Motor neuron (in vitro differentiated cells): ENCODE results near the gene KRTAP5-9. TPM values are rescaled to one million over a fixed set of nuclear protein-coding genes. Genes with fewer than 3 reads are reported as not detected.
"Not testable (repeated sequence)": the region's sequence is repeated elsewhere in the genome, so short reads cannot be mapped to it uniquely, and the experiment has no call there.

ENCODE experiments used
- ATAC-seq, 8 experiments: fragments of 200-7000 bp; cut with Tn5 transposase; replicated peaks in 6 of 8; 2 replicates each; pipeline ENCODE4 v1.8.0; 2021; ENCODE audit warnings: mild to moderate bottlenecking in 8 of 8, moderate library complexity in 8 of 8
- H3K27ac ChIP-seq, 2 donors: fragments of 250-450 bp; sonication (Bioruptor Pico); 2 replicates each; pipeline ENCODE4 v1.9.0; 2021; ENCODE audit warnings: antibody characterized with exemption in 2 of 2, mild to moderate bottlenecking in 2 of 2, moderate library complexity in 1 of 2
- H3K4me1 ChIP-seq, 2 donors: fragments of 250-450 bp; sonication (Bioruptor Pico); replicated peaks in 1 of 2; 2 replicates each; pipeline ENCODE4 v1.6.1; 2021; ENCODE audit warnings: antibody characterized with exemption in 2 of 2, mild to moderate bottlenecking in 2 of 2, moderate library complexity in 1 of 2
- H3K4me3 ChIP-seq, 5 donors: fragments of 250-450 bp; sonication (Bioruptor Pico); 2 replicates each; pipeline ENCODE4 v1.9.0; 2021; ENCODE audit warnings: antibody characterized with exemption in 5 of 5, mild to moderate bottlenecking in 5 of 5, moderate library complexity in 4 of 5
- WGBS, 10 experiments: fragments of 450-650 bp; shearing (Covaris generic); methylation state at CpG; one replicate each; pipeline ENCODE4 v1.0.0; 2022; 5-methylcytosine and 5-hydroxymethylcytosine counted together
- in situ Hi-C, 9 experiments: fragments of 400-800 bp; cut with MboI; loops; one replicate each; pipeline ENCODE4 v1.15.0; 2021; ENCODE audit warnings: low sequenced_read_pairs in 9 of 9, low pct_unique_long_range_greater_than_20kb in 2 of 9; ENCODE audit not compliant: unreplicated experiment in 9 of 9
- total RNA-seq, 8 experiments: library from RNA; unstranded; fragments of 300-600 nt; gene quantifications; 2 replicates each; pipeline versions ENCODE4 v1.2.3 to v1.2.4, GENCODE V29; 2022

KRTAP5-9 gene
- total RNA-seq, 8 experiments from 2014 or later = 0.36 to 1.2 (median 0.39) TPM; not detected in 4

- in situ Hi-C loops, H3K27ac ChIP-seq, H3K4me3 ChIP-seq, ATAC-seq: not testable (repeated sequence)
- peaks cover 7 to 14% of the 10 kb centered on the region in 2 donors for H3K4me1 ChIP-seq
- WGBS, 10 experiments = 40 to 90% (median 69%) methylated on average over 1 to 5 of the region's 39 CpGs; no CpG with 5 or more reads in 6 of the 10 experiments
Measured at GRCh38 chr11:71571101-71571850, 23.1 kb downstream of the KRTAP5-9 start.

- no peak overlapping the region for H3K27ac ChIP-seq
- WGBS, 10 experiments = 51 to 100% (median 84%) methylated on average over 1 to 9 of the region's 11 CpGs
- no peak overlapping the region for H3K4me3 ChIP-seq
- no peak for ATAC-seq
- in situ Hi-C loops = no loop called here
- peaks cover 9 to 10% of the 10 kb centered on the region in 2 donors for H3K4me1 ChIP-seq
Measured at GRCh38 chr11:71572811-71573210, 24.6 kb downstream of the KRTAP5-9 start.

GRCh38 chr11:71574418-71574817, 26.2 kb downstream of the KRTAP5-9 start:
- ATAC-seq = no peak
- in situ Hi-C loops = no loop called here
- Histone ChIP-seq H3K27ac (no peak overlapping the region), H3K4me1 (peaks cover 9 to 10% of the 10 kb centered on the region in 2 donors), H3K4me3 (no peak overlapping the region)
- WGBS, 10 experiments = 16 to 80% (median 65%) methylated on average over 1 to 3 of the region's 5 CpGs

- WGBS, 10 experiments = 33 to 81% (median 69%) methylated on average over 1 to 3 of the region's 4 CpGs; no CpG with 5 or more reads in 2 of the 10 experiments
- in situ Hi-C loops = no loop called here
Measured at GRCh38 chr11:71575723-71576424, 27.7 kb downstream of the KRTAP5-9 start.

GRCh38 chr11:71576688-71577465, 28.7 kb downstream of the KRTAP5-9 start:
- 97 to 100% methylated on average over 1 to 5 of the region's 41 CpGs; no CpG with 5 or more reads in 8 of the 10 experiments for WGBS, 10 experiments
- H3K27ac ChIP-seq, ATAC-seq, H3K4me3 ChIP-seq, in situ Hi-C loops: not testable (repeated sequence)
- H3K4me1 ChIP-seq = peaks cover 9 to 10% of the 10 kb centered on the region in 2 donors

More at GRCh38 chr11:71575723-71576424, 27.7 kb downstream of the KRTAP5-9 start:
- peak in 5 of 8 experiments; percentile 40 to 76 (median 57) for ATAC-seq
- Histone ChIP-seq H3K4me3 (no peak overlapping the region), H3K27ac (no peak overlapping the region), H3K4me1 (peaks cover 9 to 10% of the 10 kb centered on the region in 2 donors)

- no peak for ATAC-seq
- 17 to 100% (median 76%) methylated on average over 1 to 6 of the region's 7 CpGs; no CpG with 5 or more reads in 3 of the 10 experiments for WGBS, 10 experiments
- H3K4me1 ChIP-seq = peaks cover 9 to 10% of the 10 kb centered on the region in 2 donors
- no peak overlapping the region for H3K27ac ChIP-seq
- in situ Hi-C loops = no loop called here
- no peak overlapping the region for H3K4me3 ChIP-seq
Measured at GRCh38 chr11:71577469-71578004, 29.3 kb downstream of the KRTAP5-9 start.

- WGBS, 10 experiments = 67 to 75% methylated on average over 3 to 4 of the region's 7 CpGs; no CpG with 5 or more reads in 8 of the 10 experiments
- H3K4me3 ChIP-seq, H3K27ac ChIP-seq, in situ Hi-C loops: not testable (repeated sequence)
- peaks cover 9 to 10% of the 10 kb centered on the region in 2 donors for H3K4me1 ChIP-seq
- ATAC-seq = peak in 4 of 8 experiments; percentile 15 to 86 (median 52)
Measured at GRCh38 chr11:71579513-71579912, 31.3 kb downstream of the KRTAP5-9 start.

- H3K4me3 ChIP-seq = no peak overlapping the region
- 0 to 29% (median 15%) methylated on average over 2 to 7 of the region's 8 CpGs; no CpG with 5 or more reads in 1 of the 10 experiments for WGBS, 10 experiments
- H3K4me1 ChIP-seq = peaks cover 8 to 9% of the 10 kb centered on the region in 2 donors
- in situ Hi-C loops = no loop called here
- no peak overlapping the region for H3K27ac ChIP-seq
- ATAC-seq = peak; percentile 40 to 89 (median 60)
Measured at GRCh38 chr11:71580057-71581003, 32.1 kb downstream of the KRTAP5-9 start.

GRCh38 chr11:71581826-71582225, 33.6 kb downstream of the KRTAP5-9 start:
- no peak for ATAC-seq
- WGBS, 10 experiments = 48 to 100% (median 100%) methylated on average over 2 to 3 of the region's 4 CpGs; no CpG with 5 or more reads in 7 of the 10 experiments
- in situ Hi-C loops = no loop called here
- Histone ChIP-seq H3K4me1 (peaks cover 0 to 8% of the 10 kb centered on the region in 2 donors), H3K4me3 (no peak overlapping the region), H3K27ac (no peak overlapping the region)

- in situ Hi-C loops = no loop called here
- no peak for ATAC-seq
- Histone ChIP-seq H3K4me3 (no peak within 1 kb of the TSS), H3K4me1 (peaks cover 0 to 8% of the 10 kb centered on the region in 2 donors), H3K27ac (no peak within 1 kb of the TSS)
- 20 to 90% methylated on average over 1 to 2 of the region's 3 CpGs; no CpG with 5 or more reads in 8 of the 10 experiments for WGBS, 10 experiments
Measured at GRCh38 chr11:71582309-71582895, 34.2 kb downstream of the KRTAP5-9 start, which contains the start of gene KRTAP5-11. TSS of gene KRTAP5-11 (minus strand) at chr11:71582875. CDS start at chr11:71582837, 38 bp downstream.

- WGBS, 10 experiments = 33 to 100% (median 92%) methylated on average over 2 of the region's 2 CpGs; no CpG with 5 or more reads in 3 of the 10 experiments
- H3K27ac ChIP-seq, H3K4me1 ChIP-seq, ATAC-seq, H3K4me3 ChIP-seq, in situ Hi-C loops: not testable (repeated sequence)
Measured at GRCh38 chr11:71582969-71583368, 34.7 kb downstream of the KRTAP5-9 start.
